CD4-positive, alpha-beta T cell treated with Interleukin-12 subunit alpha and Interleukin-12 subunit beta, for 1 hour (primary cell): ENCODE results near the gene TGFBR3.

Experiments used
- DNase-seq: peaks from one replicate; pipeline ENCODE4 v3.0.0-alpha.2; 2020

The TGFBR3 gene

DNA sequence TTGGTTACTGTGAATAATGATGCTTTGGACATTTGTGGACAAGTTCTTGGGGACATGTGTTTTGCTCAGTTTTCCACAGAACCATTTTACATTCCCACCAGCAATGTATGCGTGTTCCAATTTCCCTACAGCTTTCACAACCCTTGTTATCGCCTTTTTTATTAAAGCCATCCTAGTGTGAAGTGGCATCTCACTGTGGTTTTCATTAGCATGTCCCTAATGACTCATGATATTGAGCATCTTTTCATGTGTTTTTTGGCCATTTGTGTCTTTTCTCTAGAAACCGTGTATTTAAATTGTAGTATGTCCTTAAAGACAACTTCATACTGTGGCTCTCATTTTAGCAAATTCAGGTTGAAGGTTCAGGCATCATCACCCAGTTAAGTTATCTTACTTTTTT is 132.1 kb downstream of the TGFBR3 start:
- peak; percentile 14 for DNase-seq

DNA sequence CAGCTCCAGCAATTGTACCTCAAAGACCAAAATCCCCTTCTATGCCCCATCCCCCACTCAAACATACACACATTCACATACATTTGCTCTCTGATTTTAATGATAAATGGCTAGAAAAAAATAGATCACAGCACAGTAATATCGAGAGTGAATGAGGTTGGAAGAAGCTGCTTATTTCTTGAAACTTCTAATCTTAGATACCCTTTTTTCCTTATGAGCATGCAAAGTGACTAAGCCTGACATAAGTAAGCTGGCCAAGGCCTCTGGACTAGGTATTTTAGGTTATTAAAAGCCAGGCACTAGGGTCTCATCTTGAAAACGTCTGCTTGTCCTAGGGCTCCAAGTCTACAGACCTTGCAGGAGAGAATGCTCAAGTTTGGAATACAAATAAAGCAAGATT is 133.6 kb downstream of the TGFBR3 start:
- no peak for DNase-seq

DNA sequence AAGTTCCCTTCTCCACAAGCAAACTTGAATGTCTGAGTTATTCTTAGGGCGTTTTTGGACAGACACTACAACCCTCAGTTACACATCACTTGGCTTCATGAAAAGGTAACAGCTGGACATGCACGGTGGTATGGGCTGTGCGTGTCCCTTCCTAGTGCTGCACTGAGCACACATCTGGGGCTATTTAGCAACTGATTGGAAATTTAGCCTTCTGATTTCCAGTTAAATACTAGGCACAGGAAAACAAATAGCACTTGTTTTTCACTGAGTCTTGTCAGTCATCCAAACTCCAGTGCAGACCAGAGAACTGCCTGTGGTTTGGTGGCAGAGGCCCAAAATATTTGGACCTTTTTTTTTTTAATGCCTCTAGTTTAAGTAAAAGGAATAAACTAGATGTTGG is 134.7 kb downstream of the TGFBR3 start:
- no peak for DNase-seq

DNA sequence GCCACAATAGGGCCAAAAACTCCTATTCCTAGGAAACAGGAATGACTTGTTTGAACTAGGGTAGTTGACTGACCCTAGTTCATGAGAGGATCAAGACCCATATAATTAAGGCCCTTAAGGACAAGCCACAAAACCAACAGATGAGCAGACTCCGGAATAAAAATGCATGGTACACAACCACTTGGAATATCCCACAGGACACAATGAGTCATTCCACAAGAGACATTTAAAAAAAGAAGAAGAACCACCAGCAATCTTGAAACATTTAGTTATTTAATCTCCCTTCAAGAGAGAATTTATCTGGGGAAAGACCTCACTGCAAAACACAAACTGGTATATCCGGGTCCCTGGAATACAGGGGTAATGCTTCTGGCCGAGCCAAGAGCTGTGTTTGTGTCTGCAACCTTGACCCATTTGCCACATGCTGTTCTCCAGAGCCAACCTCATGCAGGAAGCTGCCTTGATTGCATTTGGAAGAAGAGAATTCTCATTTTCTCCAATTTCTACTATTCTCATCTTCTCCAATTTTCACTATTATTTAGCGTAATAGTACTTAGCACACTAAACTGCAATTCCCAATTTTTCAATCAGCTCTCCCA is 135.5 kb downstream of the TGFBR3 start:
- no peak for DNase-seq

DNA sequence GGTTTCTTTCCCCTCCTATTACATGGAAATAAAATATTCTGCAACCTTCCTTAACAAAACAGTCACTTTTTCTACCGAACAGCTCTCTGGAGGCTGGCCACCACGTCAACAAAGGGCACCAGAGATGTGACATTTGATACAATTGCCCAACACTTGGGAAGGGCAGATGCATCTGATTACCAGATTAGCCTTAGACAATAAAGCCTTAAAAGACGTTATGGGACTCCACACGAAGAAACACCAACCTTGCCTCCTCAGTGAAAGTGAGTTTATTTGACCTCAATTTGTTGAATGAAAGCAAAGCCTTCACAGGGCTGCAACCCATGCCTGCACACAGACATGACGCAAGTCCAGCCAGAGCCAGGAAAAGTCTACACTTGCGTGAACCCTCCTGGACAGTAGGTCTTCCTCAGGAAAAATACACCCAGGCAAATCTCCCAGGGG is 136.1 kb downstream of the TGFBR3 start:
- DNase-seq: no peak

DNA sequence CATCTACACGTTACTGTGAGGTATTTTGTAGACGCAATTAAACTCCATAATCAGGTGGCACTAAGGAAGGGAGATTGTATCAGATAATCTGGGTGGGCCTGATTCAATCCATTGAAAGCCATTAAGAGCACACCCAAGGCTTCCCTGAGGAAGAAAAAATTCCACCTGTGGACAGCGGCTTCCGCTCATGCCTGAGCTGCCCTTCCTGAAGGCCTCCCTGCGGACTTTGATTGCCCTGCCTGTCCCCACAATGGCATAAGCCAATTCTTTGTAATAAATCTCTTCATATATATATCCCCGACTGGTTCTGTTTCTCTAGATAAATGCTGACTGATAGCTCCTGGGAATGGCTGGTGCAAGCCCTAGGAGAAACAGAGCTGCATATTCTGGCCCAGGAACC is 138.3 kb downstream of the TGFBR3 start:
- no peak for DNase-seq

DNA sequence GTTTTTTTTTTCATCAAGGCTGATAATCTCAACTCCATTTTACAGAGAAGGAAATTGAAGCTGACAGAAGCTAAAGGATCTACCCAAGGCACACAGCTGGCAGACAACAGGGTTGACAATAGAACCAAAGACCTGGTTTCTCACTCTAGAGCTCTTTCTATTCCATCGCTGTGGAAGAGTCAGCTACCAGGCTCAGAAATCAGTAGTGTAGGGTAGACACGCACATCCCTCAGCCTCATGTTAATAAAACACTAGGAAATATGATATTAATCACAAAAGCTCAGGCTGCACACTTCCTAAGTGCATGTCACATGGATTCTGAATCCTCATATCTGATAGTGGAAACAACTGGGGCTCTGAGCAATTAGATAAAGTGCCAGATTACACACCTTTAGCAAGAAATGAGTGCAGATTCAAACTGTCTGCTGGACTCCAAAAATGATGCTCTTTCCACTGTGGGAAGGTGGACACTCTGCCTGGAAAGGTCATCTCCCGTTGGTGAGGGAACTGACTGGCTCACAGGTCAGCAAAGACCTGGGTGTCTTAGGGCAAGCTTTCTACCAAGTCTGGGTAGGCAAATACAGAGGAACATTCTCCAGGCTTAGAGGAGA is 139.1 kb downstream of the TGFBR3 start:
- no peak for DNase-seq

DNA sequence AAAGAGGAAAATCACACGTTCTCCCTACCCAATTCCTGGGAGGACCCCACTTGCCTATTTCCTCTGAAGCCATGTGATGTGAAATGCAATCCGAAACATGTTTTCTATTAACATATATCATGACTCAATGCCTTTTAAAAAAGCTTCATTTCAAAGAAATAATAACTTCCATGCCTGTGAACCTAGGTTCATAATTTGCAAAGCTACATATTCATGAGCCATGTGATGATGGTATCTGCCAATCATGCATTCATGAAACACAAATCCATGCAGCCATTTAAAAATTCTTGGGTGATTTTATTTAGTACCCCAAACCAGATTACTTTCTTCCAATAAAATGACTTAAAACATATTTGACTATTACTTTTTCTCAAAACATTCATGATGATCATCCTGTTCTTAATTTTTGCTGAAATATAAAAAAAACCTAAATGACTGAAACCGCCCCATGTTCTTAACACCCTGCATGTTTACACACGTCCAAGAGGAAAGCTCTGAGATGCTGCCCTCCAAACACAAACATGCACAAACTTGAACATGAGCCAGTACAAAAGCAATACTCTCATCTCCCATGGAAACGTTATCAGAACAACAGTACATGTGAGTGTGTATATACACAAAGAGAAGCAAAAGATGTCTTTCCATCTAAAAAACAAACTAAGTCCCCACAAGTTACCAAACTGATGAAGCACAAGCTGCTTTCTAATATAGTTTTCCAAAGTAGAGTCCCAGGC is 140.1 kb downstream of the TGFBR3 start:
- no peak for DNase-seq

DNA sequence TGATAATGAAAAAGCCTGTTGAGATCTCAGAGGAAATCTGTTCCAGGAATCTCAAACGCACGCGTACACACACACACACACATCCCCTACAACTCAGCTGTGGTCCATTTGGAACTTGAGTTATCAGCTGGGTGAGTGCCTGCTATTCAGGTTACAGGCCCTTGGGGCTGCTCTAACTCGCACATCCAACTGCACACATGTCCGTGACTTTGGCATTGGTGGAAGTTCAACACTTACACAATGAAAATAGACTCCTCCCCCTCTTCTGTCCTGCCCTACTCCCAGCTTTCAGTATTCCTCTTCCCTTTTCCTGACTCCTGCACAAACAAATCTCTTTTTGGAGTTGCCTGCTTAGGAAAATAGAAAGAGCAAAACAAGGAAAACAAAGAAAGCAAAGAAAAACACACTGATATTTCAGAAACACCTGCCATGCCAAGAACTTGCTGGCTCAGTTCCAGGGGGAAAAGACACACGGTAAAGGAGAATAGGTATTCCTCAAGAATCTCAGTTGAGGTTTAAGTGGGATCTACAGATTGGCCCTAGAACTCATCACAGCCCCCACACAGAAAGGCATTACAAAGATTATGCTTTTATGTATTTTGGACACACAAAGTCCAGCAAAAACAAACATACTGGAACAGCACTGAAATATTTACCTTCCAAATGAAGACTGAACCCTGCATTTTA is 140.9 kb downstream of the TGFBR3 start:
- no peak for DNase-seq

DNA sequence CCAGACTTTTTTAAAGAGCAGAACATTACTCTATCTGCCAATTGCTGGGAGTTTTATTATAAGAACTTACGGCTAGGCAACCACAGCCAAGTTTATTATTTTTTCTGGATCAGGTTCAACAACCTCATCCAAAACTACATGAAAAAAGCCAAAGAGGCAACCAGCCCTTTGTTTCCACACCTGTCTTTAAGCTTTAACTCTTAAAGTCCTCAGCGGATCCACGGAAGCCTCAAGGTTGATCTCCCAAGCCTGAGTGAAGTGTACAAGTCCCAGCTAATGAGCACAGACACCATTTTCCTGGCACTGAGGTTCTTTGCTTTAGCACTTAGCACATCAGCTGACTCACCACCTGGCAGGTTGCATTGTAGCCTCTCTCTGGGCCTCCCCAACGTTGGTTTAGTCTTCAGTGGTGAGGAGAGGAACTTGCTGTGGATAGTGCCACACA is 143.1 kb downstream of the TGFBR3 start:
- no peak for DNase-seq

DNA sequence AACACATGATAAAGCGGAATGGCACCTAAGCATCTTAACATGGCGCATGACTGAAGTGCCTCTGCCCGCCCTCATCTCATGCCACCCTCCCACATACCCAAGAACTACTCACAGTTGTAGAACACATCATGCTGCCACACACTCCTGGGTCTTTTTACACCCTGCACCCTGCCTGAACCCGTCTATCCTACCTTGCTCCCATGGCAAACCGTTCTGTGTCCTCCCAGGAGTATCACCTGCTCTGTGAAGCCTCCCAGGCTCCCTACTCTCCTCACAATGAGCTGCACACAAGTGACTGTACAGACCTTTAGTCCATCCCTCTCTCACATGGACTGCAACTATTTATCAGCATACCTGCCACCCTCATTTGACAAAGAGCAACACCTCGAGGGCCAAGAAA is 144.0 kb downstream of the TGFBR3 start:
- no peak for DNase-seq

DNA sequence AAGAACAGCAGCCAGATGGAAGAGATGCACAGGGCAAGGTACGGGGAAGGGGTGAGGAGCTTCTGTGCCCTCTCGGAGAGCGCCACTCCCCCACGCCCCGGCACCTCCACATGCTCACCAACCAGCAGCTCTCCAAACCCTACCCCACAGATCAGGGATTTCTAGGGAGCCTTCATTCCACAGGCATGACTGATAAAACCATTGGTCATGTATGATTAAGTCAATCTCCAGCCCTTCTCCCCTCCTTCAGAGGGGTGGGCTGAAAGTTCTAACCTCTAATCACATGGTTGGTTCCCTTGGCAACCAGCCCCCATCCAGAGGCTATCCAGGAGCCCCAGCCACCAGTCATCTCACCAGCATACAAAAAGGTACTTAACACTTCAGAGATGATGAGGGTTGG is 144.7 kb downstream of the TGFBR3 start:
- no peak for DNase-seq

DNA sequence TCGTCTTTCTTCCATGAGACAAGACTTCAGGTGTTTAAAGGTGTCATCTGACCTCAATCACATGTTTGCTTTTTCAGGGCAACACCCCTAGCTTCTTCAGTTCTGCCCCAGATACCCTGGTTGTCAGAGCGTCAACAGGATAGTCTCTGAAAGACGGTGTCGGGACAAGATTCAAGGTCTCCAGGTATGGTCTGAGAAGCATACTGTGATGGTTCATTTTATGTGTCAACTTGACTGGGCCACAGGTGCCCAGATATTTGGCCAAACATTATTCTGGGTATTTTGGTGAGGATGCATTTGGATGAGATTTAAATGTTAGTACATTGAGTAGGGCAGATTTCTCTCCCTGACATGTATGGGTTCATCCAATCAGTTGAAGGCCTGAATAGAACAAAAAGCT is 148.3 kb downstream of the TGFBR3 start:
- no peak for DNase-seq

DNA sequence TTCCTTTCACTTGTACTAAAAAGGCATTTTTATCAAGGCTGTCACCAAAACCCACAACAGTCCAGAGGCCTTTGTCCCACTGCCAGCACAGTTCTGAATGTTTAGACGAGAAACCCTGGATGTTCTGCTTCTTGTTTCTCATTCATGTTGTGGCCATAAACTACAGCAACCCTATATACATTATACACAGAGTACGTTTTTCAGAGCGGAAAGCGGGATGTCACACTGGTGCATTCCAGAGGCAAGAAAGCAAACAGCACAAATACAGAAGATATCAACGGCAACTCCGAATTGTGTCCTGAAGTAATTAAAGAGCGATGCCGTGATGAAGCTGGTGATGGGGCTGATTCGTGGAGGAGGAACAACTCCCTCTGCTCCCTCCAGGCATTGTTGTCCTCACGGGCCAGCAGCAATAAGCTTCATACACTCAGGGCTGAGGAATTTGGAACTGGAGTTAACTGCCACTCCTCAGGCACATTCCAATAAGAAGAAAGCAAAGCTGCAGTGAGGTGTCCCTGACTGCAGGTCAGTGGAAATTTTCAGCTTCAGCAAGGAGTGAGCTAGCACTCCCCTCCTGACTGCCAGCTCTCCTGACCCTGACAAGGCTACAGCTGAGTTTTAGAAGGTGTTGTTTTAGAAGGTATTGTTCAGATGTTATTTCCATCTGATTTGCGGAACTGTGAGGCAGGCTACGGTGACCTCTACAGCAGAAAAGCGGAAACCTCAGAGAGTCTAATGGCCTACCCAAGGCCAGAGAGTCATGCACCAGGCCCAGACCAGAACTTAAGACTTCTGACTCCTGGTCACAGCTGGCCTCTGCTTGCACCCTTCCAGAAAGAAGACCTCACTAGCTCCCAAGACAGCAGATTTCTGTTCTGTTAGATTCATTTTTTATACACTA is 149.0 kb downstream of the TGFBR3 start:
- no peak for DNase-seq

DNA sequence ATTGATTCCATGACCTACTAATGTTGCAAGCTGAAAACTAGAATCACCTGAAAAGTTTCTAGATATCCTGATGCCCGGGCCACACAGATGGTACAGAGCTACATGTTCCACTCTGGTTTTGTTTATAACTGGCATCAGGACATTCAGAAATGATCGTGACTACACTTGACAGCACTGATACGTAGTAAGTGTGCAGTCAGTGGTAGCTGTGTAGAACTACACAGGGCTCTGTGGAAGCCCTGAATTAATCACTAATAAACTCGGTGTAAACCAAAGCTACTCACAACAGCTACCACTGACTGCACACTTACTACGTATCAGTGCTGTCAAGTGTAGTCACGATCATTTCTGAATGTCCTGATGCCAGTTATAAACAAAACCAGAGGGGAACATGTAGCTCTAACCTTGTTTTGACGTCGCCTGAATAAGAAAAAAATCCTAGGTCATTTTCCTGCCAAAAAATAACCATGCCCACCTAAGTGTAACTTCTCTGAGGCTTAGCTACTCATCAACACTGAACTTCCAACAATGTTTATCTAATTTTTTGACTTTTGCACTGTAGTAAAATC is 149.7 kb downstream of the TGFBR3 start:
- DNase-seq: no peak

DNA sequence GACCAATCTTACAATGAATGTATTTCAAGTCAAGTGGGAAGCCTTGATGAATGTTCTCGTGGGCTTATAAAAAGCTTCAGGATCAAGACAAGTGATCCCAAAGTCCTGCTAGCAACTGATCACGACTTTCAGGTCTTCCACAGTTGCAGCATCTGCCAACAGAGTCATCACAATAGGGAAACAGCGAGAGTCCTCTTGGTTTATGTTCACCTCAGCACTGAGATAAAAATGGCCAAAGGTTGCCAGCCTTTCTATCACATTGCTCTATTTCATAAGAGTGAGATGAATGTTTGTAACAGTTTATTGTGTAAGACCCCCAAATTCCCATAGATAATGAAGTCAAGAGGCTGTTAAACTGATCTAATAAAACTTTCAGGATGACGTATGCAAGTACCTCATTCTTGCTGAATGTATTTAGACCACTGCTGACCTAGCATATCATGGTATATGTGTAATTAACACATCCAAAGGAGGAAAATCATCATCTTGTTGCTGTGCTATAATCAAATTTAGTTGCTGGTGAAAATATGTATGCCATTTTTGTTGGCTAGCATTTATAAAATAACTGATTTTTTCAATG is 150.6 kb downstream of the TGFBR3 start:
- no peak for DNase-seq

DNA sequence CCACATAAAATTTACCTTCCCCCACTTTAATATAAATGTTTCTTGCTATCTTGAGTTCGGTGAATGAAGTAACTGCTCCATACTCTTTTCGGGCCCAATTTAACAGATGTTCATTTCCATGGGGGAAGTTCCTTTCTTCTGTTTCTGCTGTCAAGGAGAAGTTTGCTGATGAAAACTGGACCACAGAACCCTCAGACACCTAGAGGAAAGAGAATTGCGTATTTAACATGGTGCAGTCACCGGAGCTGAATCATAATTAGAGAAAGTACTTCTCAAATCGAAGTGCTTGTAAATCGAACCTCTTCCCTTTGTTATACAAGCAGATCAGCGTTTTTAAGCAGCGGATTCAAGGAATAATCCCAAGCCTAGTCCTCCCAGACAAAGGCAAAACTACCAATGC is 151.2 kb downstream of the TGFBR3 start:
- DNase-seq: no peak

DNA sequence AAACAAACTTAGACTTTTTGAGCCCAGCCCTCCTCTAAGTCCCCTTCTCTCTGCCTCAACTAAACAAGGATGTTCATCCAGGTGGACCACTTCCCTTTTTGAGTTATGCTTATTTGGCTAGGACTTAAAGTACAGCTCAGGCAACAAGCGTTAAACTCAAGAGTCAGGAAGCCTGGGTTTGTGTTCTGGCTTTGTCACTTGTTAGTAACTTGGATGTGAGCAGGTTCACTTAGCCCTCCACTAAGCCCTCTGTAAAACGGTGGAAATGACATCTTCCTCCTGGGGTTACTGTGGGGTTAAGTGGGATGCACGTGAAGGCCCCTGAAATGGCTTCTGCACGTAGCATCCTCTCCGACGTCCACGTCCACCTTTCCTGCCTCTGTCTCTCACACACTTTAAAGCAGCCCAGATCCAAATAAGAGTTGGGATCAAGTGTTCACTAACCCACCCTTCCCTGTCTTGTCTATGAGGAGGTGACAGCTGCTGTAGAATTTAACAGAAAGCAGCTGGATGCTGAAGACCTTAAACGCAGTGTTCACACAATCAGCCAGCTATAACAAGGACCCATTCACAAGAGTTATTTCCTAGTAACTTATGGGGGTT is 152.7 kb downstream of the TGFBR3 start:
- no peak for DNase-seq

DNA sequence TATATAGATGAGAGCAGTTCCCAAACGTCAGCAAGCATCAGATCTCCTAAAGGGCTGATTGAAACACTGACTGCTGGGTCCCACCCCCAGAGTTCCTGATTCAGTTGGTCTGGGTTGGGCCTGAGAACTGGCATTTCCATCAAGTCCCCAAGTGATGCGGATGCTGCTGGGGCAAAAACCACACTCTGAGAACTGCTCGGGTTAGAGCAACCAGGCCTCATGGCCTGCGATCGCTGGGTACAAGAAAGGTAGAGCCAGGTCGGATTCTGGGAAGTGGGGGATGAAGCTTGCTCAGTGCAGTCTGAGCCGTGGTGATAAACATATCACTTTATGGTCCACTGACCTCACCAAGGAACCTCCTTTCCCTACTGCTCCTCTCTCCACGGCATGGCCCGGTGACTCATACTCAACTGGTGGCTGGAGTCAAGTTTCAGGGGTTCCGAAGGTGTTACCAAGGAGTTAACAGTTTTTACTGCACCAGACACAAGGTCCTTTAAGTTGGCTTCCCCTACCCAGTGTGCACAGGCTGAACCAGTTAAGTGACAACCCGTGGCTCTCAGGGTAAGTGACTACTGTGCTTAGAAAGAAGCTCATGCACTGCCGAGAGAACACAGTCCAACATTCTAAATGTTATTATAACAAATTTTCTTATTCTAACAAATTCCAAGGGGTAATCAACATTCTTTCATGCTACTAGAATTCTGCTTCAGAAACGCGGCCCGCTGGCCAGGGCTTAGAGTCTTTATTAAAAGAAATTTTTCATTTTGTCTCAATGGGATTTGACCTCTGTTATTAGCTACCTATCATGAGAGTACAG is 153.5 kb downstream of the TGFBR3 start:
- peak; percentile 38 for DNase-seq

DNA sequence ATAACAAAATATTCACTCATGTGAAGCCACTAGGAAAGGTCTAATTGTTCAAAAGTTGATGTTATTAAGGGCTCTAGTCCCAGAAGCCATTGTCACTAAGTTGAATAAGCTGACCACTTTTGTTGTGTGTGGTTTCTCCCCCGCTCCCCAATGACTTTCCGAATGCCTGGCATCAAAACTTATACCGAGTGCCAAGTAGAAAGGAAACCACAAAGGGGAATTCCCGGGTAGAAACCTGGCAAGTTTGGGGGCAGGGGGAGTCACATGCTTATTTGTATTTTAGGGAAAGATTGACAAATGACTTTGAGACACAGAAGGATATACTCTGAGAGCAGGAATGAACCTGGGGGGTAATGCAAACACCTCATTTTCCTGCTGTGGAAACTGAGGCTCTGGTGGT is 154.1 kb downstream of the TGFBR3 start:
- peak; percentile 54 for DNase-seq
